ENCODE results near the gene DLG2.

GRCh38 chr11:84243629-84244263, 1383.4 kb downstream of the DLG2 start:
- TF ChIP-seq POLR2A (IDR thresholded peaks at IDR 0.05; ENCODE audit: low read depth): no peak
- TF ChIP-seq, protein P1, sequence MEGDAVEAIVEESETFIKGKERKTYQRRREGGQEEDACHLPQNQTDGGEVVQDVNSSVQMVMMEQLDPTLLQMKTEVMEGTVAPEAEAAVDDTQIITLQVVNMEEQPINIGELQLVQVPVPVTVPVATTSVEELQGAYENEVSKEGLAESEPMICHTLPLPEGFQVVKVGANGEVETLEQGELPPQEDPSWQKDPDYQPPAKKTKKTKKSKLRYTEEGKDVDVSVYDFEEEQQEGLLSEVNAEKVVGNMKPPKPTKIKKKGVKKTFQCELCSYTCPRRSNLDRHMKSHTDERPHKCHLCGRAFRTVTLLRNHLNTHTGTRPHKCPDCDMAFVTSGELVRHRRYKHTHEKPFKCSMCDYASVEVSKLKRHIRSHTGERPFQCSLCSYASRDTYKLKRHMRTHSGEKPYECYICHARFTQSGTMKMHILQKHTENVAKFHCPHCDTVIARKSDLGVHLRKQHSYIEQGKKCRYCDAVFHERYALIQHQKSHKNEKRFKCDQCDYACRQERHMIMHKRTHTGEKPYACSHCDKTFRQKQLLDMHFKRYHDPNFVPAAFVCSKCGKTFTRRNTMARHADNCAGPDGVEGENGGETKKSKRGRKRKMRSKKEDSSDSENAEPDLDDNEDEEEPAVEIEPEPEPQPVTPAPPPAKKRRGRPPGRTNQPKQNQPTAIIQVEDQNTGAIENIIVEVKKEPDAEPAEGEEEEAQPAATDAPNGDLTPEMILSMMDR (IDR thresholded peaks at IDR 0.05): no peak
